Measurements from ENCODE around the gene GPR161. TPM values are rescaled to one million over a fixed set of nuclear protein-coding genes. Genes with fewer than 3 reads are reported as not detected.

The GPR161 gene
- total and polyA plus RNA-seq, 10 of the 15 experiments (the other 5 are each of a cell fraction or from before 2014, with no cell fraction given) = 0.07 to 0.49 (median 0.34) TPM; not detected in 2

DNA sequence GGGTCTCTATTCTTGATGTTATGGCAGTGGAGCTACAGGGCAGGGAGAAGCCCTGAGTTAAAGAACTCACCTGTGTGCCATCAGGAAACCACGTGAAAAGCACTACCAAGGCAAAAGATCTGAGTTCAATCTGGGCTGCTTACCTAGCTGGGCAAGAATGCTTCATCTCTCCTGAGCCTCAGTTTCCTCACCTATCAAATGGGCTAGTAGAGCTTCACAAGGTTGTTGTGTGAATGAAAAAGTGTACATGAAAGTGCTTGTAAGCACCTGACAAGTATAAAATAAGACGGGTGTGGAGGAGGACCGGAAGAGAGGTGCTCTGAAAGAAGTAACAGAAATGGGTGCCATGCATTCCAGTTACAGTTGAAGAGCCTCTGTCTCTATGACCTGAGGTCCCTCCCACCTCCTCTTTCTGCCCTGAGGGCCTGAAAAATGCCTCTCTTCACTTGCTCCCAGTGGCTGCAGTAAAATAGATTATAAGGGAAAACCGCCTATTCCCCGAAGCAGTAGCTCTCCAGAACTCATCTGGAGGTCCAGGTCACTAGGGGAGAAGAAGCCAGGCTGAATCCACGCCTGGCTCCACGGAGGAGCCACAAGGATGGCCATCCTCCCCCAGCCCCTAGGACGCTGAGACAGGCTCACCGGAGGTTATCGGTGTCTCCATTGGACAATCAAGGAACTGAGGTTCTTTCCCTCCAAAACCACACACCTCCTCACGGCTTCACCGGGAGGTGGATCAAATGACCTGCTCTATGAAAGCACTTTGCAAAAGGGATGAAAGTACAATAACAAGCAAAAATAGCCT lies 1.4 kb downstream of the GPR161 start:
- no peak for DNase-seq (ENCODE audit: low read depth, low spot score)
- ChIA-PET CTCF (interaction anchor here (0.8 to 1.5 kb wide), 5 partner anchors 9 to 208 kb away, joined by 3 to 5 read pairs (median 3); no protein-coding TSS in a partner anchor), SMC1A (ENCODE audit: uncharacterized antibody, unreplicated experiment) (interaction anchor here (0.6 to 0.7 kb wide), 2 partner anchors 8 to 54 kb away, joined by 3 read pairs; no protein-coding TSS in a partner anchor), RAD21 (ENCODE audit: unreplicated experiment) (no interaction called here), POLR2A (interaction anchor here (0.6 kb wide), 1 partner anchor 19 kb away, joined by 4 read pairs; no protein-coding TSS in a partner anchor)
- H3K79me2 ChIP-seq (ENCODE audit: control insufficient read depth, insufficient read depth, low read length) = no peaks in the 10 kb centered on the region
- H3K27ac ChIP-seq (ENCODE audit: control insufficient read depth, insufficient read depth) = no peak overlapping the region
- no peaks in the 10 kb centered on the region for H3K9me3 ChIP-seq (replicated peaks; ENCODE audit: control insufficient read depth, insufficient read depth, low read length)
- peaks cover 11 to 20% of the 10 kb centered on the region in 2 experiments; a peak in 3 of 4 replicates for H3K27me3 ChIP-seq (replicated peaks in 1 of 2; ENCODE audit: control insufficient read depth in 2 of 2, insufficient read depth in 2 of 2, low read length in 1 of 2)
- ATAC-seq = no peak
- H3K4me2 ChIP-seq (ENCODE audit: control insufficient read depth, insufficient read depth) = peak overlapping the region; percentile 97
- WGBS (ENCODE audit: insufficient coverage, insufficient replicate concordance, low lambda C conversion rate, missing lambda C conversion rate) = 54% methylated on average over 12 of the region's 12 CpGs
- FAIRE-seq = no peak
- no TSS peak for BruUV-seq (replicated peaks)
- H3K4me1 ChIP-seq (ENCODE audit: control insufficient read depth, insufficient read depth, low read length) = peaks cover 8% of the 10 kb centered on the region
- peak overlapping the region; percentile 63 for H3K4me3 ChIP-seq
- H4K20me1 ChIP-seq (ENCODE audit: control insufficient read depth, insufficient read depth) = no peaks in the 10 kb centered on the region
- no peak overlapping the region for H3K9ac ChIP-seq (ENCODE audit: control insufficient read depth, insufficient read depth, low read length)
- H3K36me3 ChIP-seq (ENCODE audit: control insufficient read depth in 2 of 2, insufficient read depth in 2 of 2, low read length in 1 of 2) = no peaks in the 10 kb centered on the region
- in situ Hi-C loops (cut with MboI) (no loop called here), intact Hi-C loops (cut with micrococcal nuclease; ENCODE audit: unreplicated experiment) (no loop called here)
- H2AFZ ChIP-seq (ENCODE audit: control insufficient read depth, low read depth, low read length) = no peak overlapping the region
- no peak for TF ChIP-seq MTA3 (IDR thresholded peaks at IDR 0.05; ENCODE audit: borderline replicate concordance, low read length)
- TF ChIP-seq, protein P1, sequence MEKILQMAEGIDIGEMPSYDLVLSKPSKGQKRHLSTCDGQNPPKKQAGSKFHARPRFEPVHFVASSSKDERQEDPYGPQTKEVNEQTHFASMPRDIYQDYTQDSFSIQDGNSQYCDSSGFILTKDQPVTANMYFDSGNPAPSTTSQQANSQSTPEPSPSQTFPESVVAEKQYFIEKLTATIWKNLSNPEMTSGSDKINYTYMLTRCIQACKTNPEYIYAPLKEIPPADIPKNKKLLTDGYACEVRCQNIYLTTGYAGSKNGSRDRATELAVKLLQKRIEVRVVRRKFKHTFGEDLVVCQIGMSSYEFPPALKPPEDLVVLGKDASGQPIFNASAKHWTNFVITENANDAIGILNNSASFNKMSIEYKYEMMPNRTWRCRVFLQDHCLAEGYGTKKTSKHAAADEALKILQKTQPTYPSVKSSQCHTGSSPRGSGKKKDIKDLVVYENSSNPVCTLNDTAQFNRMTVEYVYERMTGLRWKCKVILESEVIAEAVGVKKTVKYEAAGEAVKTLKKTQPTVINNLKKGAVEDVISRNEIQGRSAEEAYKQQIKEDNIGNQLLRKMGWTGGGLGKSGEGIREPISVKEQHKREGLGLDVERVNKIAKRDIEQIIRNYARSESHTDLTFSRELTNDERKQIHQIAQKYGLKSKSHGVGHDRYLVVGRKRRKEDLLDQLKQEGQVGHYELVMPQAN (conservative IDR thresholded peaks at IDR 0.05) = no peak
- TF ChIP-seq, protein P2, sequence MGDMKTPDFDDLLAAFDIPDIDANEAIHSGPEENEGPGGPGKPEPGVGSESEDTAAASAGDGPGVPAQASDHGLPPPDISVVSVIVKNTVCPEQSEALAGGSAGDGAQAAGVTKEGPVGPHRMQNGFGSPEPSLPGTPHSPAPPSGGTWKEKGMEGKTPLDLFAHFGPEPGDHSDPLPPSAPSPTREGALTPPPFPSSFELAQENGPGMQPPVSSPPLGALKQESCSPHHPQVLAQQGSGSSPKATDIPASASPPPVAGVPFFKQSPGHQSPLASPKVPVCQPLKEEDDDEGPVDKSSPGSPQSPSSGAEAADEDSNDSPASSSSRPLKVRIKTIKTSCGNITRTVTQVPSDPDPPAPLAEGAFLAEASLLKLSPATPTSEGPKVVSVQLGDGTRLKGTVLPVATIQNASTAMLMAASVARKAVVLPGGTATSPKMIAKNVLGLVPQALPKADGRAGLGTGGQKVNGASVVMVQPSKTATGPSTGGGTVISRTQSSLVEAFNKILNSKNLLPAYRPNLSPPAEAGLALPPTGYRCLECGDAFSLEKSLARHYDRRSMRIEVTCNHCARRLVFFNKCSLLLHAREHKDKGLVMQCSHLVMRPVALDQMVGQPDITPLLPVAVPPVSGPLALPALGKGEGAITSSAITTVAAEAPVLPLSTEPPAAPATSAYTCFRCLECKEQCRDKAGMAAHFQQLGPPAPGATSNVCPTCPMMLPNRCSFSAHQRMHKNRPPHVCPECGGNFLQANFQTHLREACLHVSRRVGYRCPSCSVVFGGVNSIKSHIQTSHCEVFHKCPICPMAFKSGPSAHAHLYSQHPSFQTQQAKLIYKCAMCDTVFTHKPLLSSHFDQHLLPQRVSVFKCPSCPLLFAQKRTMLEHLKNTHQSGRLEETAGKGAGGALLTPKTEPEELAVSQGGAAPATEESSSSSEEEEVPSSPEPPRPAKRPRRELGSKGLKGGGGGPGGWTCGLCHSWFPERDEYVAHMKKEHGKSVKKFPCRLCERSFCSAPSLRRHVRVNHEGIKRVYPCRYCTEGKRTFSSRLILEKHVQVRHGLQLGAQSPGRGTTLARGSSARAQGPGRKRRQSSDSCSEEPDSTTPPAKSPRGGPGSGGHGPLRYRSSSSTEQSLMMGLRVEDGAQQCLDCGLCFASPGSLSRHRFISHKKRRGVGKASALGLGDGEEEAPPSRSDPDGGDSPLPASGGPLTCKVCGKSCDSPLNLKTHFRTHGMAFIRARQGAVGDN (IDR thresholded peaks at IDR 0.05) = no peak
- no peak for TF ChIP-seq SMAD1 (IDR thresholded peaks at IDR 0.05; ENCODE audit: low read depth, partially characterized antibody)
- TF ChIP-seq NFYB (IDR thresholded peaks at IDR 0.05; ENCODE audit: insufficient read depth, low read depth, low read length) = no peak
- TF ChIP-seq, protein P3, sequence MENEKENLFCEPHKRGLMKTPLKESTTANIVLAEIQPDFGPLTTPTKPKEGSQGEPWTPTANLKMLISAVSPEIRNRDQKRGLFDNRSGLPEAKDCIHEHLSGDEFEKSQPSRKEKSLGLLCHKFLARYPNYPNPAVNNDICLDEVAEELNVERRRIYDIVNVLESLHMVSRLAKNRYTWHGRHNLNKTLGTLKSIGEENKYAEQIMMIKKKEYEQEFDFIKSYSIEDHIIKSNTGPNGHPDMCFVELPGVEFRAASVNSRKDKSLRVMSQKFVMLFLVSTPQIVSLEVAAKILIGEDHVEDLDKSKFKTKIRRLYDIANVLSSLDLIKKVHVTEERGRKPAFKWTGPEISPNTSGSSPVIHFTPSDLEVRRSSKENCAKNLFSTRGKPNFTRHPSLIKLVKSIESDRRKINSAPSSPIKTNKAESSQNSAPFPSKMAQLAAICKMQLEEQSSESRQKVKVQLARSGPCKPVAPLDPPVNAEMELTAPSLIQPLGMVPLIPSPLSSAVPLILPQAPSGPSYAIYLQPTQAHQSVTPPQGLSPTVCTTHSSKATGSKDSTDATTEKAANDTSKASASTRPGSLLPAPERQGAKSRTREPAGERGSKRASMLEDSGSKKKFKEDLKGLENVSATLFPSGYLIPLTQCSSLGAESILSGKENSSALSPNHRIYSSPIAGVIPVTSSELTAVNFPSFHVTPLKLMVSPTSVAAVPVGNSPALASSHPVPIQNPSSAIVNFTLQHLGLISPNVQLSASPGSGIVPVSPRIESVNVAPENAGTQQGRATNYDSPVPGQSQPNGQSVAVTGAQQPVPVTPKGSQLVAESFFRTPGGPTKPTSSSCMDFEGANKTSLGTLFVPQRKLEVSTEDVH (IDR thresholded peaks at IDR 0.05; ENCODE audit: low read depth, partially characterized antibody) = no peak
- TF ChIP-seq, protein P4, sequence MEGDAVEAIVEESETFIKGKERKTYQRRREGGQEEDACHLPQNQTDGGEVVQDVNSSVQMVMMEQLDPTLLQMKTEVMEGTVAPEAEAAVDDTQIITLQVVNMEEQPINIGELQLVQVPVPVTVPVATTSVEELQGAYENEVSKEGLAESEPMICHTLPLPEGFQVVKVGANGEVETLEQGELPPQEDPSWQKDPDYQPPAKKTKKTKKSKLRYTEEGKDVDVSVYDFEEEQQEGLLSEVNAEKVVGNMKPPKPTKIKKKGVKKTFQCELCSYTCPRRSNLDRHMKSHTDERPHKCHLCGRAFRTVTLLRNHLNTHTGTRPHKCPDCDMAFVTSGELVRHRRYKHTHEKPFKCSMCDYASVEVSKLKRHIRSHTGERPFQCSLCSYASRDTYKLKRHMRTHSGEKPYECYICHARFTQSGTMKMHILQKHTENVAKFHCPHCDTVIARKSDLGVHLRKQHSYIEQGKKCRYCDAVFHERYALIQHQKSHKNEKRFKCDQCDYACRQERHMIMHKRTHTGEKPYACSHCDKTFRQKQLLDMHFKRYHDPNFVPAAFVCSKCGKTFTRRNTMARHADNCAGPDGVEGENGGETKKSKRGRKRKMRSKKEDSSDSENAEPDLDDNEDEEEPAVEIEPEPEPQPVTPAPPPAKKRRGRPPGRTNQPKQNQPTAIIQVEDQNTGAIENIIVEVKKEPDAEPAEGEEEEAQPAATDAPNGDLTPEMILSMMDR (IDR thresholded peaks at IDR 0.05 in 2 of 3, conservative IDR thresholded peaks at IDR 0.05 in 1 of 3; ENCODE audit: control insufficient read depth in 2 of 3, extremely low read depth in 1 of 3, insufficient read depth in 1 of 3, low read depth in 3 of 3, low read length in 3 of 3) = no peak
- TF ChIP-seq BRCA1 (IDR thresholded peaks at IDR 0.05; ENCODE audit: low read depth, low read length) = no peak
- TF ChIP-seq EP300 (IDR thresholded peaks at IDR 0.05; ENCODE audit: borderline replicate concordance in 1 of 2, control insufficient read depth in 1 of 2, low read depth in 2 of 2, low read length in 2 of 2) = no peak
- TF ChIP-seq NRF1 (conservative IDR thresholded peaks at IDR 0.05; ENCODE audit: low read depth, low read length) = no peak
